CD14-positive monocyte (primary cell): ENCODE data around the gene MALRD1. TPM values are rescaled to one million over a fixed set of nuclear protein-coding genes. Genes with fewer than 3 reads are reported as not detected.

Experiments
- DNase-seq, 3 donors: peaks; one replicate each; pipeline ENCODE4 v3.0.0-alpha.2; 2011 to 2022
- H2AFZ ChIP-seq: 2 replicates; pipeline ENCODE4 v1.6.0; 2012; ENCODE audit warnings: mild to moderate bottlenecking, low read depth, low read length, inconsistent platforms; ENCODE audit not compliant: insufficient read depth, poor library complexity, severe bottlenecking
- H3K27ac ChIP-seq, 2 donors: 1 replicate in 1 of 2; 2 replicates in 1 of 2; pipeline ENCODE4 v1.5.1; 2012 to 2013; ENCODE audit warnings: low read length in 2 of 2, control low read depth in 1 of 2, inconsistent platforms in 1 of 2, low read depth in 1 of 2, mild to moderate bottlenecking in 1 of 2
- H3K27me3 ChIP-seq, 2 donors: one replicate each; pipeline versions ENCODE4 v1.6.0 to v1.6.1; 2011 to 2013; ENCODE audit warnings: low read length in 2 of 2; ENCODE audit not compliant: control insufficient read depth in 2 of 2, insufficient read depth in 2 of 2
- H3K36me3 ChIP-seq, 2 donors: replicated peaks in 1 of 2; 1 replicate in 1 of 2; 2 replicates in 1 of 2; pipeline versions ENCODE4 v1.5.1 to v1.6.1; 2012 to 2013; ENCODE audit warnings: low read length in 2 of 2, control low read depth in 1 of 2, inconsistent platforms in 1 of 2, mild to moderate bottlenecking in 1 of 2; ENCODE audit not compliant: insufficient read depth in 2 of 2, control insufficient read depth in 1 of 2
- H3K4me1 ChIP-seq, 2 donors: 1 replicate in 1 of 2; 2 replicates in 1 of 2; pipeline versions ENCODE4 v1.5.1 to v1.6.1; 2012 to 2013; ENCODE audit warnings: low read length in 2 of 2, control low read depth in 1 of 2, inconsistent platforms in 1 of 2, mild to moderate bottlenecking in 1 of 2, moderate library complexity in 1 of 2; ENCODE audit not compliant: insufficient read depth in 2 of 2, control insufficient read depth in 1 of 2
- H3K4me2 ChIP-seq: replicated peaks from 2 replicates; pipeline ENCODE3; 2012; ENCODE audit warnings: low read length, moderate library complexity, mild to moderate bottlenecking; ENCODE audit not compliant: poor library complexity, severe bottlenecking; ENCODE audit errors: extremely low read depth
- H3K4me3 ChIP-seq, 3 experiments: fragments of 200-600 bp in 1 of 3; sonication (generic) in 1 of 3; replicated peaks in 1 of 3; 1 replicate in 2 of 3; 2 replicates in 1 of 3; pipeline ENCODE4 v1.5.1; 2011 to 2013; ENCODE audit warnings: low read length in 3 of 3, mild to moderate bottlenecking in 3 of 3, control low read depth in 2 of 3, low read depth in 2 of 3, inconsistent platforms in 1 of 3, moderate library complexity in 1 of 3
- H3K79me2 ChIP-seq: 2 replicates; pipeline ENCODE4 v1.6.0; 2012; ENCODE audit warnings: mild to moderate bottlenecking, control low read depth, inconsistent platforms, low read length, moderate library complexity; ENCODE audit not compliant: insufficient read depth
- H3K9ac ChIP-seq: 2 replicates; pipeline ENCODE4 v1.6.0; 2017; ENCODE audit warnings: low read length, mild to moderate bottlenecking; ENCODE audit not compliant: insufficient read depth, poor library complexity, severe bottlenecking
- H3K9me3 ChIP-seq, 2 donors: replicated peaks in 1 of 2; 1 replicate in 1 of 2; 2 replicates in 1 of 2; pipeline versions ENCODE4 v1.5.1 to v1.6.1; 2012 to 2013; ENCODE audit warnings: low read length in 2 of 2, control low read depth in 1 of 2; ENCODE audit not compliant: control insufficient read depth in 1 of 2, insufficient read depth in 1 of 2
- H4K20me1 ChIP-seq: 2 replicates; pipeline ENCODE4 v1.6.0; 2012; ENCODE audit warnings: mild to moderate bottlenecking, low read length, control low read depth, moderate library complexity; ENCODE audit not compliant: insufficient read depth
- H3K27ac Mint-ChIP-seq, 7 donors: one replicate each; pipeline ENCODE4 v1.8.0; 2020; ENCODE audit warnings: mild to moderate bottlenecking in 7 of 7, mixed read lengths in 7 of 7, moderate library complexity in 6 of 7, inconsistent platforms in 2 of 7
- H3K27me3 Mint-ChIP-seq, 3 donors: one replicate each; pipeline ENCODE4 v1.8.0; 2021 to 2022; ENCODE audit warnings: low read depth in 3 of 3, mild to moderate bottlenecking in 3 of 3, mixed read lengths in 3 of 3, moderate library complexity in 3 of 3, inconsistent platforms in 1 of 3
- H3K36me3 Mint-ChIP-seq, 2 donors: one replicate each; pipeline ENCODE4 v1.8.0; 2020; ENCODE audit warnings: mixed read lengths in 2 of 2, inconsistent platforms in 1 of 2, mild to moderate bottlenecking in 1 of 2
- H3K4me1 Mint-ChIP-seq: one replicate; pipeline ENCODE4 v1.8.0; 2020; ENCODE audit warnings: mild to moderate bottlenecking, mixed read lengths
- H3K4me3 Mint-ChIP-seq, 2 donors: one replicate each; pipeline ENCODE4 v1.8.0; 2020; ENCODE audit warnings: mild to moderate bottlenecking in 2 of 2, mixed read lengths in 2 of 2, moderate library complexity in 1 of 2
- H3K9me3 Mint-ChIP-seq, 7 donors: one replicate each; pipeline ENCODE4 v1.8.0; 2020 to 2022; ENCODE audit warnings: mixed read lengths in 7 of 7, mild to moderate bottlenecking in 6 of 7, moderate library complexity in 6 of 7, inconsistent platforms in 2 of 7
- WGBS: methylation state at CpG from one replicate; pipeline ENCODE4 v1.1.5; 2013; ENCODE audit warnings: missing lambda C conversion rate; ENCODE audit not compliant: insufficient coverage; 5-methylcytosine and 5-hydroxymethylcytosine counted together
- intact Hi-C, 2 donors: fragments of 100-400 bp; cut with micrococcal nuclease; formaldehyde crosslinking; loops; one replicate each; pipeline versions ENCODE4 v1.15.0 to v1.15.1; 2023
- polyA plus RNA-seq, 3 donors: library from polyadenylated mRNA; depleted of rRNA in 1 of 3; unstranded in 2 of 3; stranded (reverse) in 1 of 3; fragments of 300-500 nt in 2 of 3; fragments of >200 nt in 1 of 3; fragmentation: Illumina TruSeq in 2 of 3; gene quantifications; 1 replicate in 2 of 3; 2 replicates in 1 of 3; pipeline ENCODE4 v1.2.3, GENCODE V29; 2012 to 2021
- TF ChIP-seq, protein P1 (sequence below): fragments of 200-600 bp; IDR thresholded peaks from one replicate; pipeline ENCODE4 v1.8.0; 2022; ENCODE audit warnings: antibody characterized with exemption, mild to moderate bottlenecking

Gene MALRD1
- polyA plus RNA-seq, 3 donors, result not detected

DNA sequence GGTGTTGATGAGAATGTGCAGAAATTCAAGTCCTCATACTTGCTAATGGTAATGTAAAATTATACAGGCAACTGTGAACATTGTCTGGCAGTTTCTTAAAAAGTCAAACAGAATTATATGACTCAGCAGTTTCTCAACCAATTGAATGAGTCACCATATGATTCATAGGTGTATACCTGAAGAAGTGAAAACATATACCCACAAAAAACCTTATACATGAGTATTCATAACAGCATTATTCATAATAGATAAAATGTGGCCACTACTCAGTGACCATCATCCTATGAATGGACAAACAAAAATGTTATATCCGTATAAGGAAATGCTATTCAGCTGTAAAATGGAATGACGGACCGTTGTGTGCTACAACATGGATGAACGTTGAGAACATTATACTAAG lies 253.5 kb downstream of the MALRD1 start:
- Histone ChIP-seq H3K27me3 (no peaks in the 10 kb centered on the region), H3K9me3 (no peaks in the 10 kb centered on the region), H3K9ac (no peak overlapping the region), H3K36me3 (no peaks in the 10 kb centered on the region), H4K20me1 (no peaks in the 10 kb centered on the region), H3K4me1 (no peaks in the 10 kb centered on the region), H2AFZ (no peak overlapping the region), H3K27ac (no peak overlapping the region), H3K4me3 (no peak overlapping the region), H3K79me2 (no peaks in the 10 kb centered on the region), H3K4me2 (no peak overlapping the region)
- Mint-ChIP-seq H3K4me1 (no peaks in the 10 kb centered on the region), H3K9me3 (peaks cover 0 to 6% (median 3%) of the 10 kb centered on the region in 7 donors), H3K4me3 (no peak overlapping the region), H3K36me3 (no peaks in the 10 kb centered on the region), H3K27ac (no peak overlapping the region), H3K27me3 (peaks cover 0 to 1% (median 0%) of the 10 kb centered on the region in 3 donors)
- 88% methylated on average over 3 of the region's 4 CpGs for WGBS
- TF ChIP-seq, protein P1, sequence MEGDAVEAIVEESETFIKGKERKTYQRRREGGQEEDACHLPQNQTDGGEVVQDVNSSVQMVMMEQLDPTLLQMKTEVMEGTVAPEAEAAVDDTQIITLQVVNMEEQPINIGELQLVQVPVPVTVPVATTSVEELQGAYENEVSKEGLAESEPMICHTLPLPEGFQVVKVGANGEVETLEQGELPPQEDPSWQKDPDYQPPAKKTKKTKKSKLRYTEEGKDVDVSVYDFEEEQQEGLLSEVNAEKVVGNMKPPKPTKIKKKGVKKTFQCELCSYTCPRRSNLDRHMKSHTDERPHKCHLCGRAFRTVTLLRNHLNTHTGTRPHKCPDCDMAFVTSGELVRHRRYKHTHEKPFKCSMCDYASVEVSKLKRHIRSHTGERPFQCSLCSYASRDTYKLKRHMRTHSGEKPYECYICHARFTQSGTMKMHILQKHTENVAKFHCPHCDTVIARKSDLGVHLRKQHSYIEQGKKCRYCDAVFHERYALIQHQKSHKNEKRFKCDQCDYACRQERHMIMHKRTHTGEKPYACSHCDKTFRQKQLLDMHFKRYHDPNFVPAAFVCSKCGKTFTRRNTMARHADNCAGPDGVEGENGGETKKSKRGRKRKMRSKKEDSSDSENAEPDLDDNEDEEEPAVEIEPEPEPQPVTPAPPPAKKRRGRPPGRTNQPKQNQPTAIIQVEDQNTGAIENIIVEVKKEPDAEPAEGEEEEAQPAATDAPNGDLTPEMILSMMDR, result no peak
- intact Hi-C loops, result no loop called here
- DNase-seq, result no peak

DNA sequence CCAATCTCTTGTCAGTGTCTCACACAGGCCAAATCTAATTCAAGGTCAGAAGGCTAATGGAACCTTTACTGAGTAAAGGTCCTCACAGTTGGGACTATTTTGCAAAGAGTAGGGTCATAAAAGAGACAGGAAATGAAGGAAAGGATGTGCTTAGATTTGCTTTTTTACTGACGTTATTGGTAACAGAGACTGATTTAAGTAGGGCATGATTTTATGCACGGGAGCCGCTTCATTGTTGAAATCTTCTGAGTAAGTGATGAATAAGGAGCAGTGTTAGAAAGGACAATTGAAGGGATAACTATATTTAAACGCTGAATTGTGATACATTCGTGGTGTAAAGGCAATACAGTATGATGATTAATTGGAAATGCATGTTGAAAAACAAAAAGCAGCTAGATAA lies 261.5 kb downstream of the MALRD1 start:
- H4K20me1 ChIP-seq, result no peaks in the 10 kb centered on the region
- H3K4me3 ChIP-seq, result no peak overlapping the region
- no peaks in the 10 kb centered on the region for H3K4me1 Mint-ChIP-seq
- H3K9ac ChIP-seq, result no peak overlapping the region
- DNase-seq, result no peak
- no peak overlapping the region for H3K27ac Mint-ChIP-seq
- H3K4me3 Mint-ChIP-seq, result no peak overlapping the region
- no peaks in the 10 kb centered on the region for H3K4me1 ChIP-seq
- H3K36me3 Mint-ChIP-seq, result no peaks in the 10 kb centered on the region
- H3K4me2 ChIP-seq, result no peak overlapping the region
- peaks cover 0 to 2% (median 0%) of the 10 kb centered on the region in 7 donors for H3K9me3 Mint-ChIP-seq
- intact Hi-C loops, result no loop called here
- WGBS, result 75% methylated on average over 5 of the region's 5 CpGs
- no peak overlapping the region for H3K27ac ChIP-seq
- no peaks in the 10 kb centered on the region for H3K36me3 ChIP-seq
- no peaks in the 10 kb centered on the region for H3K9me3 ChIP-seq
- no peaks in the 10 kb centered on the region for H3K27me3 ChIP-seq
- peaks cover 0 to 2% (median 0%) of the 10 kb centered on the region in 3 donors for H3K27me3 Mint-ChIP-seq
- no peaks in the 10 kb centered on the region for H3K79me2 ChIP-seq
- TF ChIP-seq, protein P1, result no peak
- no peak overlapping the region for H2AFZ ChIP-seq
